Stimulated activated CD8-positive, alpha-beta memory T cell treated with anti-CD3 and anti-CD28 coated beads, Interleukin-4, amount 100 ng/mL, for 48 hours (primary cell): Measurements from ENCODE around the gene BARX2.

Experiments used
- DNase-seq: peaks from one replicate; pipeline ENCODE4 v3.0.0-alpha.2; 2020

Gene BARX2

DNA sequence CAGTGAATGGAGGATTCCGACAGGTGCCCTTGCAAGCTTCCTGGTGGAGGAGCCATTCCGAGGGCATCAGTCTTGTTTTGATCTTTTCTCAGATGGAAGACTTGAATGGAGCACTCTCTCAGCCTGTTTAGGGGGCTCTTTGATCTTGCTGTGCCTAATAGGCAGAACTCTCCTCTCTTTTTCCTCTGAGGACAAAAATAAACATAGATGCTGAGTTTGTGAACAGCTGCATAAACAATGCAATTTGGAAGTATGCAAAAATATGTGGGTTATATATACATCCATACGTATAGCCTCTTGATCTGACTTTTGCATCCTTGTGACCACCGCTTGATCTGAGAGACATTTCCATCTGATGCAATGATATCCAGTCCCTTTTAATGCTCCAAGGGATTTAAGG is 29.1 kb downstream of the BARX2 start:
- DNase-seq = no peak

DNA sequence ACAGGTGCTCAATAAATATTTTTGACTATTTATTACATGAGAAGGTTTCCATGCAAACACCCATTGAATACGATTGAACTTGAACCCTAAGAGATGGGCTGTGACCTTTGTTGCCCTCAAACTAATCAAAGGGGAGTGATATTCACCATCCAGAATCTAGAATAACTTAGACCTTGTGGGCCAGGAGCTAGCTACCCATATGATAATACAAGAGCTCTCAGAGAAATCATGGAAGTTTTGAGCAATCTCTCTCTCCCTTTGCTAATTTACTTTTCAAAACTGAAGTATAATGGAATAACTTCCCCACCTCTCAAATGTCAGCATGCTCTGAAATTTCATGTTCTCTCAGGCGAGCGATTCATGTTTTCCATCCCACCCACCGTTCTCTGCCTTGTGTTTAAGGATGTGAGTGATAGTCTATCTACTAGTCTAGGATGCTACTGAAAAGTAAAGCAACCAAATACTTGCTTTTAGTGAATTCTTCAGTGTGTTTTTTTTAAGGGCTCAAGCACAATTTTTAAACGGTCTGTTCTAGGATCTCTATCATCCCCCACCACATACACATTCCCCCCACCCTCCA is 33.3 kb downstream of the BARX2 start:
- no peak for DNase-seq

DNA sequence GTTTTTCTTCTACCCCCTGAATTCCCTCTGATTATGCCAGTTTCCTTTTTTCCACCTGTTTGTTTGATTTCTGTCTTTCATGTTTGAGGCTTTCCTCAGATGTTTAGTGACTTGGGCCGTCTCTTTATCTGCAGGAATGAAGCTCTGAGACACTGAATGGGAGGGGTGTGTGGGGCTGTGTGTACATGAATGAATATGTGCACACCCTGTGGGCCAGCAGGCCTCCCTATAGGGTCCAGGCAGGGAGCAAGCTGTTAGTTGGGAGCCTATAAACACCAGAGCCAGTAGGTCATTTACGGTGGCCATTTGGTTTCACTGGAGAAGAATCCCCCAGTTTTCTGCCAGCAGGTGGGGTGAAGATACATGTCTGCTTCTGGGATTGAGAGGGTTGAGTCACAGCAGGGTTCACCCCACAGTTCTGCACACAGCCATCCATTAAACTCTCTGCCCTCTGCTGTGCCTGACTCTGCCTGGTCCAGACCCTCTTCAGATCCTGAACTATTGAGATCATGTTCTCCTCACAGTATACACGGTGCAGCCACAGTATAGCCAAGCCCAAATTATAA is 34.8 kb downstream of the BARX2 start:
- DNase-seq = no peak

DNA sequence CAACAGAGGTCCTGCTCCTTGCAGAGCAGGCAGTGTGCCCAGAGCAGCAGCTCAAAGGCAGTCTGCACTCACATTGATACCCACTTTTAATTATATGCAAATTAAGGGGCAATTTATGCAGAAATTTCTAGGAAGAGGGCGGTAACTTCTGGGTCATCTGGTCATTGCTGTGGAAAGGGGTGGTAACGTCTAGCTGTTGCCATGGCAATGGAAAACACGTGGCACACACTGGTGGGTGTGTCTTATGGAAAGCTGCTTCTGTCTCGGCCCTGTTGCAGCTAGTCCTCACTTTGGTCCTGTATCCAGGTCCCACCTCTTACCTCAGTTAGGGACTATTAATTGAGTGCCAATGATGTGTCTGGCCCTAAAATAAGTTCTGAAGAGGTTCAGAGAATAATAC is 36.8 kb downstream of the BARX2 start:
- DNase-seq = no peak

DNA sequence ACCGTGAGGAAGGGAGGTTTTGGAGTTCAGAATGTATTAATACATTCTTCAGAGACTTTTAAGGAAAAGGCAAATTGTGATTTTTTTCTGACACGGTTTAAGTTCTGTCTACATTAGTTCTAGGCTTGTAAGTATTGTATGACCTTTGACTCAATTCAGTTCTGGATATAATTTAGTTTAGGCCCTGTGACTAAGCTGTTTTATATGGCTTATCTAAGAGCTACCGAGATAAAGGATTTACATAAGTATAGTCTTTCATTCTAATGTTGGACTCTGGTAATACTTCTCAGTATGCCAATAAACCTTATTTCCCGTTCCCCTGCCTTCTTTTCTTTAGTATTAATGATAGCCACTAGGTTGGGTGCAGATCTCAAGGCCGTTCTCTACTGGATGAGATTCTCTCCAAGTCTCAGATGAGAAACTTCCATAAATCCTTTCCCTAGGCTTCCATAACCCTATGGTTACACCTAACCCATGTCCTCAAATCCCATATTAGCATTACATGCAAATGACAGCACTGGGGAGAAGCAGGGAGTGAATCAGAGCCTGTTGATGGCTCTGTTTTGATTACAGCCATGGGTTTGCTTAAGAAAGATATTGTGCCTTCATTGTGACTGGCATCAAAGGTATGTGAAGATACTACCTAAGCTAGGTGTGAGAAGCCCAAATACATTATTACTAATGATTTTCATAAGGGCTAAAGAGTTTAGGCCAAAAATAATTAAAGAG is 38.7 kb downstream of the BARX2 start:
- no peak for DNase-seq

DNA sequence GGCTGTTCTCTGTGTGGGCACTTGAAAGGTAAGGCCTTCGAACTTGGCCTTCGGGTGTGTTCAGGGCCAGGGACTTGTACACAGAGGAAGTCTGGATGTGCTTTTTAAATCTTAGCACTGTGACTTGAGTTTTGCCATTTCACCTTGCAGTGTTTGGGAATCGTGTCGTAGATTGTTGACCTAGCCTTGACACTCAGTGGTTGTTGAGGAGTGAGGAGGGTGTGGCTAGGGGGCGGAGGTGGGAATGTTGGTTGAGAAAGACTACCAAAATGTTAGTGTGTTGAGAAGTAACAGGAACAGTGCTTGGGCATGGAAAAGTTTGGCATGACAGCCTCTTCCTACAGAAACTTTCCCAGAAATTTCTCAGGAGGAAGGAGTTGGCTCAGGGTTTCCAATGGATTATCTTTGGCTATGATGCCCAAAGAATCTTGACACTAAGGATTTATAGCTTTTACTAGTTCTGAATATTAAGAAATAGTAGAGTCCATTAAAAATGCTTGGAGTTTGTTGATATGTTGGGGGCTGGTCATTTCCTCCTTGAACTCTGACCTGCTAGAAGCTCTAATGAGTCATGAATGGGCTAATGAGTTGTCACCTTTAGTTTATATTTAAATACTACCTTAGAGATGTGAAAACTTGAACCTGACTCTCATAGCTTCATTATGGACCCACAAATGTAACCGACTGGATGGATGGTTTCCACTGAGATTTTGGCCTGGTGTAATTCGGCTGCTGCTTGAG is 40.6 kb downstream of the BARX2 start:
- DNase-seq = no peak

DNA sequence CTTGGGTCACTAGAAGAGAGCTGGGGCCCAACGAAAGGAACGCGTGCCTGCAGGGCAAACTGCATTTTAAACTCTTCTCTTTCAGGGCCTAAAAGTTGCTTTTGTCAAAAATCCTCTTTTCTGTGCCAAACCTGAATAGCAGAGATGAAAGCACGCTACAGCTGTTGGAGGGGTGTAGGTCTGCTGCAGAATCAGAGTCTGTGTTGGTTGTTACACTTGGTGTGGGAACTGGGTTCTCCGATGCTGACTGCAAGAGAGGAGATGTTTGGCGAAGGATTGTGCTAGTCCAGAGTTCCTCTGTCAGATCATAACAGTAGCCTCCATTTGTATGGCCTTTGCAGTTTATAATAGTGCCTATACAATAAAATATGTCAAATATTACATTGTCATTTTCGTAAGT is 41.8 kb downstream of the BARX2 start:
- no peak for DNase-seq

DNA sequence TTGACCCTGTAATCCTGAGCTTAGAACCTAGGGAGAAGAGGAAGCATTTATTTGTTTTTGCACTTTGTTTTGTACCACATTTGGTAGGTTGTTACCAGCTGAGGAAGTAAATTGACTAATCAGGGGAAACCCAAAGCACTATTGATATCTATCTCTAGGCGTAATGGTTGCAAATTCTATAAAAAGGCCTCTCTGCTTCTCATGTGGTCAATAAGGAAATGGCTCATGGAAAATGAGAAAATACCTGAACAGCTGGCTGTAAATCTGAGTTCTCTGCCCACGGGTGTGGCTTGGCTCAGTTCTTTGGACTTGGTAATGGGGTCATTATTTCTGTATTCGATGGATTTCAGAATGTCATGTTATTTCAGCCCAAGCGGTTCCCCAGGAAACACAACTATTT is 42.4 kb downstream of the BARX2 start:
- DNase-seq = no peak

DNA sequence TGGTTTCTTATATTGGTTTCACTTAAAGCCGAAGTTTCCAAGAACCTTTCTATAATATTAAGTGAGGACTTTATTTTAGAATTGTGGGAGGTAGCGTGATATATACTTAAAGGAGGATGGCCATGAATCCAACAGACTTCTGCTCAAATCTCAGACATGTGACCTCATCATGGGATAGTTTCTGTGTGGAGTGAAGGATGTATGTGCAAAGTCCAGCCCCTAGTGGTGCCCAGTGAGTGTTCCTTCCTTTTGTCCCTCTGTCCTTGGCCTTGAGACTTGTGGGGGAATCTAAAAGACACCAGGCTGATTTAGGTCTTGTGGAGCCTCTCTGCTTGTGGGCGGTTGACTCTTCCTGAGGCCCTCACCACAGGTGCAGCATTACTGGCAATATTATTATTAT is 43.7 kb downstream of the BARX2 start:
- DNase-seq = no peak

DNA sequence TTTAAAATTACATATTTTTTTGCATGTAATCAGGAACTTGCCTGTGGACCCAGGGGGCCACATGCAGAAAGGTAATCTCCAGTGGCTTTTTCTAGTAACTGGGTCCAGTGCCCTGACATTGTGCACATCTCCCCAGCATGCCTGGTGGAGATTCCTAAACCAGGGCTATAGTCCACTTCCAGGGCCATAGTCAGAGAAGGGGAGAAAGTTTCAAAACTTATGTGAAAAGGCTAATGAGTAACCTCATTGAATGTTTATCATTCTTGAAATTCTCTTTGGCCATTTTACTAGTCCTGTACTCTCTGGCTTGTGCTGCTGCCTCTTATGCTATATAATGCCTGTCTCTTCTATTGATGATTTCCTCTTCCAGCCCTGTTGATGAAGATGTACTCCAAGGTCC is 47.8 kb downstream of the BARX2 start:
- DNase-seq = no peak

DNA sequence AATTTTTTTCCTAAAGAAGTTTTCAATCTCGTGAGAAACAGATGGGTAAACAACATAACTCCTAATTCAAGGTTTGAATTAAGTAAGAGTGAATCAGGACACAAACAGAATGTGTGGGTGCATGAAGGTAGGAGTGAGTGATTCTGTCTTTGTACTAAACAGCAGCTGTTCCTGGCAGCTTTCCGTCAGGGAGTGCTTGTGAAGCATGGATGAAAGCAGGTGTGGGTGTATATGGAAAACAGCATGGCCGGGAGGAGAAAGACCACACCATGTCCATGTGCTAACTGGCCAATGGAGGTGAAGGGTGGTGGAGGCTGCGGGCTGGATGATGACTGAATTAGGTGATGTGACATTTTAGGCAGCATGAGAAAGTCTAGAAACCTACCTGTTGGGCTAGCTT is 49.6 kb downstream of the BARX2 start:
- no peak for DNase-seq

DNA sequence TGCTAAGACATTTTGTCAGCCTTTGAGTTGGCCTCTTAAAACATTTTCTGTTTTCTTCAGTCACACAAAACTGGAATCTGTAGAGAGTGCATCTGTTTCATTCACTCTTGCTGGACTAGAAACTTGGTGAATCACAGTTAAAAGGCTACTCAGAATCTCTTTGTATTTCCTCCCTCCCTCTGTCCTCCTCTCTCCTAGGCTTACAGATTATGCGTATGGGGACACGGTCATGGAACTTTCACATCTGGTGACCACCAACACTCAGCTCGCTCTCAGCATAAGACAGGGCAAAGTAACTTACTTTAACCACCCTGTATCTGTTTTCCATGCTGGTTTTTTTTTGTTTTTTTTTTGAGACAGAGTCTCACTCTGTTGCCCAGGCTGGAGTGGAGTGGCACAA is 50.4 kb downstream of the BARX2 start:
- no peak for DNase-seq

DNA sequence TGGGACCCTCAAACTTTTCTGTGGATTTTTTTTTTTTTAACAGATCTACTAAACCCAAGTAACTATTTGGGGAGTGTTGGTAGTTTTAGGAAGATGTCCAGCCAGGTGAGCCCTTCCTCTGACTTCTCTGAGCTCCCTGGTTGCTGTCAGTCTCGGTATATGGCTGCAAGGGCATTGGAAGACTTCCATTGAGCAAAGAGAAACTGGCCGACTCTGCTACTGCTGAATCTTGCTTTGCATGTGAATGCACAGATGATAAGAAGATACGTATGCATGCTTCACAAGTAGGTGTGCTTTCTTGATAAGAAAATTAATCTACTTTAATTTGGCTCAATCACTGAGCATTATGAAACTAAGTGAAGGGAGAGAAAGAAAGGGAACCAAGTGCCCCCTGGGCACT is 51.1 kb downstream of the BARX2 start:
- DNase-seq = no peak

DNA sequence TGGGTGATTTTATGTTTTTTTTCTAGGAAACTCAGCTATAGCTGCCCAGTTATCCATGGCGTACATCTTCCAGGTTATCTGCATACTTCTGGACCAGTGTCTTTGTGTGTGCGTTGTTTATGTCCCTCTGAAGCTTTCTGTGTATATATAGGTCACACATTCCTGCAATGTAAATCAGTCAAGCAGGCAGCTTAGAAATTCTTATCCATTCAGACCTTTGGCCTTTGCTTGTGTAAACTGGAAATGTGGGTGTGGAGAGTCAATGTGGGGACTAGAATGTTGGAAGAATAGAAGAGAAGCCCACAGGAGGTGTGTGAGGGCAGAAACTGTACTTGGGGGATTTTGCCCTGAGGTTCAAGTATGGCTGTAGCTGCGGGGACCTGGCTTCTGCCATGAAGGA is 51.7 kb downstream of the BARX2 start:
- no peak for DNase-seq

DNA sequence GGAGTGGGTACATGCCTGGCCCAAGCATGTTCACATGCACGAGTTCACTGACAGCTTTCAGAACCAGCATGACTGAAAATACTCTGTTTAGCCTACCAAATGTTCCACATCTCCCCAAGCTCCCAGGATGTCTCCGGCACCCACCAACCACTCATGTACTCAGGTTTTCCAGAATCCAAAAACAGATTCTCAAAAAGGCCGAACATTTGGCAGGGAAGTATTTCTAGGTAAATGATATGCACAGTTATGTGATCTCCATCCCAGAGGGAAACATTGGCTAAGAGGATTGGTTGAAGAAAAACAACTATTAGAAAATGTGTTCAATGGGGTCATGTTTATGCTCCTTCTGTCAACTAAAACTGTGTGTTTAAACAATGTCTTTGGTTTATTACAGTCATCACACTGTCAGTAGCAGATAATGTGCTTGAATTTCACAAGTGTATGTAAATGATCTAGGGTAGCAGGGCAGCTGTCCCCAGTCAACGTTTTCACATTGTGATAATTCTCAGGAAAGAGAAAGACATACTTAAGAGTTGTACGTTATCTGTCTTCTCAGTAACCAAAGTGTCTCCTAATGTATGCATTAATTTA is 52.3 kb downstream of the BARX2 start:
- no peak for DNase-seq

DNA sequence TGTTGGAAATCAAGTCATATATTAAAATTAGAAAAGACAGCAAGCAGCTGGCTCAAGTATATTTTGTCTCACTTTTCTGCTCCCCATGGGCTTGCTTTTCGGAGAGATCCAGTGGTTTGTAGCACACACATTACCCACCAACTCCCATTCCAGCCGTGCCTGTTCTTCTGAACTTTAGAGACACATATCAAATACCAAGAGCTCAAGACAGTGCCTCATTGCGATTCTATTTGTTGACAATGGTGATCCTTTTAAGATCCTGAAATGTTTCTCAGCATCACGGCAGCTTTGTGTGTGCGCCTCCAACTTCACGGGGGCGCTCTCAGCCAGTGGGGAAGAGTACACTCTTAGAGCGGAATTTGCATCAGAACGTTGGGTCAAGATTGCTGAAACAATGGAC is 52.9 kb downstream of the BARX2 start:
- DNase-seq = no peak

DNA sequence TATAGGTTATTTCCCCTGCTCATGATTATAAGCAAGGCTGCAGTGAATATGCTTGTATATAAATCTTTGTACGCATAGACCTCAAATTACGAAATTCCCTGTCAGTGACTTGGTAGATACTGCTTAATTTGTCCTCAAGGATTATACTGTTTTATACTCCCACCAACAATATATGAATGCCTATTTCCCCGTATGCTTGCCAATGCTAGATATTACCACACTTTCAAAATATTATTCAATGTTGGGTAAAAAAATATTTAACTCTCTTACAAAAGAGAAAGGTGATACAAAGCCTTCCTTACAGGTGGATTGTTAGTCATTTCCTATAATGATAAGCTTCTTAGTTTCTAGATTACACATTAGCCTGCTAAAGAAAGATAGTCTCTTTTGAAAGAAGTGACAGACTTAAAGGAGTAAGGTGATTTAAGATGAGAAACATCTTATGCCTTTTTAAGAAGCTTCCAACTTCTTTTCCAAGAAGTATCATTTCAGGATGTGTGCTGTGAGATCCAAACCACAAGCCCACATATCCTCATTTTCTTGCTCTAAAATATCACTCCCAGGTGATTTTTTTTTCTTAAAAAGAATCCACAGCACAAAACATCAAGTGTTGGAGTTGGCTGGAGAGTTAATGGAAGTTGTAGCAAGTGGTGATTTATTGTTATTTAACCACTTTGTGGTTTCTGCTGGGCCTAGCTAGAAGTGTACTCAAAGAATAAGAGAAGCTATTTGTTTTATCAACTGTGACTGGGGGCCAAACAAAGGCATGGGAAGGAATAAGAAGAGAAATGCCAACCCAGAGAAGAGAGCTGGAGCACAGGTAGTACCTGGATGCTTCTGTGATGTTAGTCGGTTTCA is 59.2 kb downstream of the BARX2 start:
- no peak for DNase-seq

DNA sequence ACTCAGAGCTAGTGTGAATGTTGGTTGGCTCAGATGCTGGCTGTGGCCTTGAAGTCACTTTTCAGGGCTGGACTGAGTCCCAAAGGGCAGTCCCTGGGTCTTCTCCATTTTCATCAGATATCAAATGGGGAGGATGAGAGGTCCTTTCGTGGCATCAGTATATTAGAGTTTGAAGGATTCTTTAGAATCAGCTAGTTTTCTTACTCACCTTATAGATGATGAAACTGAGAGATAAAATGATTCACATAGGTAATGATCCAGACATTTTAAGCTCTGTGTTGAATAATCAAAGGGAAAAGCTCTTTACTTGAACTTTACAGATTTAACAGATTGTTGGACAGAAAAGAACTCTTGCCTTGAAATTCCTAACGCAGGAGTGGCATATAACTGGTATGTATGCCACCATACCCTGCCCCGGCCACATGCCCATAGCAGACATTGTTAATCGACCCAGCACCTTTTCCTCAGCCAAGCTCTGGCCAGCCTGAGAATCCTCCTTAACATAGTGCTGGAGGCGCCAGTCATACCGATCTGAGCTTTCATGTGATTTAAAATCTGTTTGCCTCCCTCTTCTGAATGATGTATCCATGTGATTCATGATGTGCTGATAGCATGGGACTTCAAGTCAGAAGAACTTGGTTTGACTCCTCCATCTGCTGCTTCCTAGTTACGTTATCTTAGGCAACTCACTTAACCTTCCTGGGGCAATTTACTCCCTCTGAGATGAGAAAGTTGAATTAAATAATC is 60.0 kb downstream of the BARX2 start:
- no peak for DNase-seq

DNA sequence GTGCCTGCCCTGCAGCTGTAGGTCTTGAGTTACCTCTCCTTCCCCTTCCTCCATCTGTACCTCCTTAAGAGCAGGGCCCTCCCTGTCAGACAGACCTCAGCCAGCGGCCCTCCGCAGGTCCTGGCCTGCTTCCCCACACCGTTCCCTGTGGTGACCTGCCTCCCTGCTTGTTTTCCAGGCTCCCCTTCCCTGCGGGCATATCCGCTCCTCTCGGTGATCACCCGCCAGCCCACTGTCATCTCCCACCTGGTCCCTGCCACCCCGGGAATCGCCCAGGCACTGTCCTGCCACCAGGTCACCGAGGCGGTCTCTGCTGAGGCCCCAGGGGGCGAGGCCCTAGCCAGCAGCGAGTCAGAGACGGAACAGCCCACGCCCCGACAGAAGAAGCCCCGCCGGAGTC is 60.9 kb downstream of the BARX2 start:
- no peak for DNase-seq

DNA sequence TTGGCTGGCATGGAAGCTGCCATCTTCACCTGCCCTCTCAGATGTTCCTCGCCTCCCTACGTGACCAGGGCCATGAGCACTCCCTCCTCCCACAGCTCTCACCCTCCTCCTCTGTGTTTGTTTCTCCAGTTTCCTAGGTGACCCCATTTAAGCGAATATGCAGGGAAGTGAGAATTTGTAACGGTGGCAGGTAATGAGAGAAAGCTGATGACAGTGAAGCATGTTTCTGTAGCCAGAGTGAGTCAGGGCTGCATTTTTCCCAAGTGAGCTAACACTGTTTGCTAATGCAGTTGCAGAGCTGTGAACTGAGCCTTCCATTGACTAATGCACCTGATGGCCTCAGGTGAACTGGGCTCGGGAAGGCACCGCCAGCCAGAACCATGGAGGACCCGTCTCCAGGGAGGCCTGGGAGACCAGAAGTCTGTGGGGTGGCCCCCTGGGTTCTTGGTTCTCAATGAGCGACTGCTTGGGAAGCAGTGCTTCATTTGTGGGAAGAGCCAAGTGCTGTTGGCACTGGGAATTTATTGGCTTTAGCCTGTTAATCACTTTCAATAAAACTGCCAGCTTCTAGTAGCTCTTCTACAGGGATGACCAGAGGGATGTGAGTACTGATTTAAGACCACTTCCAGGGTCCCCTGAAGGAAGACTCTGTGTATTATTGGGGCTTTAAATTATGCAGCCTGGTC is 64.5 kb downstream of the BARX2 start:
- no peak for DNase-seq

DNA sequence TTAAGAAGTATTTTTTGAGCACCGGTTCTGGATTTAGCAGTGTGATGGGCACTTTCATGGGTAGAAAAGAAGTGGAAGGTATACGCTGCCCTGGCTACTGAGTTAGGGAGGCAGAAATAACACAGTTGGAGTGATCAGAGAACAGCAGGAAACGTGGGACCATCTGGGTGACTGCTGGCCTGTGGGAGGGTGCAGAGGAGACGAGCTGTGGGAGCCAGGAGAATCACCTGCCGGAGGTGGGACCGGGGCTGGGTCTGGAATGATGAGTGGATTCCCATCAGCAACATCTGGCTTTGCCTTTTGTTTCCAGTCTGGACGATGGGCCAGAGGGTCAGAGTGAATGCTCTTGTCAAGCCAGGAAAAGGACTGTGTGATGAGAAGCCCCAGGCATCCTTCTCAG is 66.5 kb downstream of the BARX2 start:
- no peak for DNase-seq
